Fibroblast of skin of right biceps (primary cell): Measurements from ENCODE around the gene MS4A2.
"Not testable (repeated sequence)": the region's sequence is repeated elsewhere in the genome, so short reads cannot be mapped to it uniquely, and the experiment has no call there.

Experiments used
- DNase-seq: peaks from one replicate; pipeline ENCODE4 v3.0.0-alpha.2; 2013

The MS4A2 gene

DNA sequence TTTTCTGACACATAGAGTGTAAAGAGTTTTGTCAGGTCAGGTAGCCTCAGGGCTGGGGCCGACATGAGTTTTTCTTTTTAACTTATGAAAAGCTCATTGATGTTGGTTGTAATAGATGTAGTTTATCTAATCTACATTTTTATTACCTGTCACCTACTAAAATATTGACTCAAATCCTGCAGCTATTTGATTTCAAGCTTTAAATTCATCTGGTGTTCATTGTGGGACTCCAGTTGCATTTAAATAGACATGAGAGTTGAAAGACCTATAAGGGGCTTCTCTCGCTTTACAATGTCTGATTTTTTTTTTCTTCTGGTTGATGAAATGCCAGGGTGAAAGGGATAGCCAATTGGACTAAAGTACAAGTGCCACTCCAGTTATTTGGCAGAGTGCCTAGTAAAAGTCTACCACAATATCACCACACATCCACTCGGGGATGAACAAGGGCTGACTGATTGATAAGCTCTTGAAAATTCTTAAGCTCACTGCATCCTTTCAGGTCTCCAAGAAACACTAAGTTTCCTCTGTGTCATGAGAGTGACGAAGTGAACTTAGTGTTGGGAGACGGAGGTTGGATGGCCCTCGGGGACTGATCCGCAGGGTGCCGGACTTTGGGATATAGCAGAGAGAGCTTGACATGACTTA is 16.1 kb downstream of the MS4A2 start:
- DNase-seq, result not testable (repeated sequence)

DNA sequence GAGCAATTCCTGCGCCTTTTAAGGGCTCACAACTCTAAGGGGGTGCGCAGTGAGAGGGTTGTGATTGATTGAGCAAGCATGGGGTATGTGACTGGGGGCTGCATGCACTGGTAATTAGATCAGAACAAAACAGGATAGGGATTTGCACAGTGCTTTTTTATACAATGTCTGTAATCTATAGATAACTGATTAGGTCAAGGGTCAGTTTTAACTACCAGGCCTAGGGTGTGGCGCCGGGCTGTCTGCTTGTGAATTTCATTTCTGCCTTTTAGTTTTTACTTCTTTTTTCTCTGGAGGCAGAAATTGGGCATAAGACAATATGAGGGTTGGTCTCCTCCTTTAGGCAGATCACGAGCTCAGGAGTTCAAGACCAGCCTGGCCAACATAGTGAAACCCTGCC is 20.2 kb downstream of the MS4A2 start:
- not testable (repeated sequence) for DNase-seq

DNA sequence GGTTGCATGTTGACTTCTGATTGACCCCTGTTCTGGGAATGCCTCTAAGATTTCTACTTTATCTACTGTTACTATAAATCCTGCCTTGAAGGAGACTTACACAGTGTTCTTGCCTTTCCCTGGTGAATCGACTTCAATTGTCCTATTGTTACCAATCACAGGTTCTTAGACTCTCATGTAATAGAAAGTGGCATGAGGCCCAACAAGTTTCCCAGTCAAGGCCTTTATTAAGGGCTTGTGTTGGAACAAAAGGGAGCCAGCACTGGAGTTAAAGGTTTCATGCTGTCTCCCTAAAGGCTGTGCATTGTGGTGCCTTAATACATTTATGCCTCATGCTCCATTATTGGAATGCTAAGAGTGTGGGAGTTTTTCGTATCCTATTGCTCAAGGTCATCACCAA is 23.3 kb downstream of the MS4A2 start:
- DNase-seq, result no peak

DNA sequence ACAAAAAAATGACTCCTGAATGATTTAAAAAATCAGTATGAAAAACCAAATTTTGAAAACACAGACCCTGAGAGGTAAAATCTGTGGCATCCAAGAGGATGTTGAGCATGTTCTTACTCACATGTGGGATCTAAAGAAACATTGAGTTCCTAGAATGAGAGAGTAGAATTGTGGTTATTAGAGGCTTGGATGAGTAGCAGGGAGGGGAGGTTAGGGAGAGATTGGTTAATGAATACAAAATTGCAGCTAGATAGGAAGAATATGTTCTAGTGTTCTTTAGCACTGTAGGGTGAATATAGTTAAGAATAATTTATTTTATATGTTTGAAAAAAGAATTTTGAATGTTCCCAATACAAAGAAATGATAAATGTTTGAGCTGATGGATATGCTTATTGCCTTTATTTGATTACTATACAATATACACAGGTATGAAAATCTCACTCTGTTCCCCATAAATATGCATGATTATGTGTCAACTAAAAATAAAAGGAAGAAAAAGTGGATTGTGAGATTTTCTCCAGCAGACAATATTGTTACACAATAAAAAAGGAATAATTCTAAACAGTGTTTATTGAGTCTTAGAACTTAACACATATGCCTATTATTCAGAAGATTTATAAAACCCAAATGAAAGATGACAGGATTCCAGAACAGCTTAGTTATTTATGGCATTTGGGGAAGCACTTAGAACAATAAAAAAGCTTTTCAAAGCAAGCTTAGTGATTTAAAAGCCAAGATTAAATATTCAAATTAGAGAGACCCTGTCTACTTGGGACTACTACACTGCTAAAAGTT is 28.7 kb downstream of the MS4A2 start:
- DNase-seq, result no peak

DNA sequence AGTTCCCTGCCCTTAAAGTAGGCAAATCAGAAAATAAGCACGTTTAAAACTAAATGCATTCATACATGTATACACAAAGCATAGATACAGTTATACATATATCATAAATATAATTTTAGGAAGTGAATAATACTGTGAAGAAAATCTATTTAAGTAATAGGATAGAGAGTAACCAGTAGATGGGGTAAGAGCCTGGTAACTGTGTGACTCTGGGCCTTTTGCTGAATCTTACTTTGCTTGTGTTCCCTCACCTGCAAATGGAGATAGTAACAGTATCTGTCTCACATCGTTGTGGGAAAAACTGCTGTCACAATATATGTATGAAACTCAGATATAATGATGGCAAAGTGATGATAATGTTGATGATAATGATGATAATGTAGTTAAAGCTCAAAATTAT is 29.9 kb downstream of the MS4A2 start:
- DNase-seq, result no peak

DNA sequence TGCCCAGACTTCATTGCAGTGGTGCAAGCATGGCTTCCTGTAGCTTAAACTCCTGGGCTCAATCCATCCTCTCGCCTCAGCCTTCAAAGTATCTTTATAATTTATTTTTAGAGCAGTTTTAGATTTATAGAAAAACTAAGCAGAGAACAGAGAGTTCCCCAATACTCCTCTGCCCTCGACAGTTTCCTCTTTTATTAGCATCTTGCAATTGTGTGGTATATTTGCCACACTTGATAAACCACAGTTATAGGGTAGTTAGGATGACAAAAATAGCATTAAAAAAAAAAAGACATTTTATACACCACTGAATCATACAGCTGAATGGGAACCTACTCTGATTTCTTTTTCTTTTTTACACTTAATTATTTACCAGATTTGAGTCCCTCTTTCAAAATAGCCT is 31.2 kb downstream of the MS4A2 start:
- DNase-seq, result no peak

DNA sequence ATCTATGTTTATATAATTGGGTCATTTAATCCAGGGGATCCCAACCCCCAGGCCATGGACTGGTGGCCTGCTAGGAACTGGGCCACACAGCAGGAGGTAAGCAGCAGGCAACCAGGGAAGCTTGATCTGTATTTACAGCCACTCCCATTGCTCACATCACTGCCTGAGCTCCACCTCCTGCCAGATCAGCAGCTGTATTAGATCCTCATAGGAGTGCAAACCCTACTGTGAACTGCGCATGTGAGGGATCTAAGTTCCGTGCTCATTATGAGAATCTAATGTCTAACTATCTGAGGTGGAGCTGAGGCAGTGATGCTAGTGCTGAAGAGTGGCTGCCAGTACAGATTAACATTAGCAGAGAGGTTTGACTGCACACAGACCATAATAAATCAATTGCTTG is 32.8 kb downstream of the MS4A2 start:
- DNase-seq, result no peak

DNA sequence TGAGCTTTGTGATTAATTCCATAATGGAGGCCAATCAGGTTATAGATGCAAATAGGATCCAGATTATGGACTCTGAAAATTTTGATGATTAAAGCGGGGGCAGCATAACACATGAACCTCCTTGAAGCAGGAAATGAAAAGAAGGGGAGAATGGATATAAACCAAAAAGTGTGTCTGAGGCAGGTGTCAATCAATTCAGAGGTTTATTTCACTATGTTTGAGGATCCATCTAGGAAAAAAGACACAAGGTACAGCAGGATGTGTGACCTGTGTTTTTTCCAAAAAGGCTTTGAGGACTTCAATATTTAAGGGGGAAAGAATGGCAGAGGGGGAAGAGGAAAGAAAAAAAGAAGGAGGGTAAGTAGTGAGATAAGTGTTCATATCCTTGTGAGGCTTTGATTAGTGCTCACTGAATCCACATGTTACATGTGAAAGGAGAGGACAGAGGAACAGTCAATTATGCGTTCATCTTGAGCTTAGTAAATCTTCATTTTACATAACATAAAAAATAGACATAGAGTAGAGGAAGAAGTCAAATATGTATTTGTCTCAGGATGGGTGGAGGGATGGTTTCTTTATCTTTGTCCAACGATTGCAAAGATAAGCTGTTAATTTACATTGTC is 34.1 kb downstream of the MS4A2 start:
- no peak for DNase-seq

DNA sequence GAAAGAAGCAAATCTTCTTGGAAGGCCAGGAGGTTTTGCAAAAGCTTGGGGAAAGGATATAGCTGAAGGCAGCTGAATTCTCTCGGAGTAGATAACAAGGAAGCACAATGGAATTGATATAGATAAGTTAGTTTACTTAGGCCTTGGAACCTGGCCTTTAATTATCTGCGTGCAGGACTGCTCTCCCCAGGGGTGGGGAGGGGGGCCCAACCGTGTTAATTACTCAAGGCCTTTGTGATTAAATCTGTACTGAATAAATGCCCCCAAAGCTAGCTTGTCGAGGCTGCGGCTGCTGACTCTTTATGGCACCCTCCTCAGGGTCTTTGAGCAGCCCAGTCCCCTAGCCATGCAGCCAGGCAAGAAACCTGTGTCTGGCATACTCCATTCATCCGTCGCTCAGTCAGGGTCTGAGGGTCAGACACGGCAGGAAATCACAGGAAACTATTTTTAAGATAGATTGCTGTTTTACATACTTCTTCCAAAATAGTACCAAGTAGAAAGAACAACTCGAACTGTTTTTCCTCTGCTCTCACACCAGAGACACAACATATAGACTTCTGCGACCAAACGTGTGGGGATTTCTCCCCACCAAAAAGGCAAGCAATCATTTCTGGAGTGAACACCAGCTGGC is 36.5 kb downstream of the MS4A2 start:
- DNase-seq, result no peak

DNA sequence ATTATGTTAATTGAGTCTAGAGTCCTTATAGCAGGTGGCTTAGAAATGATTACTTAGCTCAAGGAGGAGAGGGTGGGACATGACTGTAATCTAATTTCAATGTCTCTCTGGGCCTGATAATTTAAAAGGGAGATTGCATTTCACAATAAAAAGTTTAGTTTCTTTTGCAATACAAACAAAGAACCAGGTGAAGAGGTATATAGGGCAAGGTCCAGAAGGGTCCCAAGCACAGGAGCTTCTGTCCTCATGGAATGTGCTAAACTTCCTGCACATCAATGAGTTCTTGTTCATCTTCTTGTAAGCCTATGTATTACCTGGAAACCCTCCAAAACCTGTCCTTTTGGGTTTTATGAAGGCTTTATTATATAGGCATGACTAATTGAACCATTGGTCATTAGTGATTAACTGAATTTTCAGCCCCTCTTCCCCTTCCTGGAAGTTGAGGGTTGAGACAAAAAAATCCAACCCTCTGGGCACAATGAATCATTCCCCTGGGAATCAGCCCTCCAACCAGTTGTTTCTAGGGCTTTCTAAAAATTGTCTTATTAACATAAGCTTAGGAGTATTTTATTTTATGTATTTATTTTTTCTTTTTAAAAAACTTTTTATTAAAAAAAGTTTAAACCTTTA is 37.6 kb downstream of the MS4A2 start:
- no peak for DNase-seq

DNA sequence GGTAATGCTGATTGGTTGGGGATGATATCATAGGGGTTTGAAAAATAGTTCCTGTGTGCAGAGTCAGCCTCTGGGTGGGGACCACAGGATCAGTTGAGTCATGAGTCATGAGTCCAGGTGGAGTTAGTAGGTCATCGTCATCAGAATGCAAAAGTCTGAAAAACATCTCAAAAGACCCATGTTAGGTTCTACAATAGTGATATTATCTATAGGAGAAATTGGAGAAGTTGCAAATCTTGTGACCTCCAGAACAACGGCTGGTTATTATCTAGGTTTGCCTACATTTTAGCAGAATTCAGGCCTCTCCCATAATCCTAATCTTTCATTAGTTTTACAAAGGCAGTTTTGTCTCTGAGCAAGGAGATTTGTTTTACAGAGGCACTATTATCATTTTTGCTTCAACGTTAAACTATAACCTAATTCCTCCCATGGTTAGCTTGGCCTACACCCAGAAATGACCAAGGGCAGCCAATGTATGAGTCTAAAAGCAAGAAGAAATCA is 38.9 kb downstream of the MS4A2 start:
- no peak for DNase-seq

DNA sequence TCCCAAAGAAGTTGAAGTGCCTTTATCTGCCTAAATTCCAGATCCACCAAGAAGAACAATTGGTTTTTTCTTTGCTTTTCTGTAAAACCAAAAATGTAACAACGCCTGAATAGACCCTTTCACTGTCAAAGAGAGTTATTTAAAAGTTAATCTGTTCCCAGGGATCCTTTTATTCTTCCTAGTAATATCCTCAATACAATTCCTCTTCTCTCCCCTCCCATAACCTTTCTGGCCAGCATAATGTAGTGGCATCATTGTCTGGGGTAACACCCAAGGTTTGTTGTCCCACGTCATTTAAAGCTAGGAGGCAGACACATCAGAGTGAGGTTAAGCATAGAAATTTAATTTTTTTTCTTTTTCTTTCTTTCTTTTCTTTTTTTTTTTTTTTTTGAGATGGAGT is 39.9 kb downstream of the MS4A2 start:
- no peak for DNase-seq

DNA sequence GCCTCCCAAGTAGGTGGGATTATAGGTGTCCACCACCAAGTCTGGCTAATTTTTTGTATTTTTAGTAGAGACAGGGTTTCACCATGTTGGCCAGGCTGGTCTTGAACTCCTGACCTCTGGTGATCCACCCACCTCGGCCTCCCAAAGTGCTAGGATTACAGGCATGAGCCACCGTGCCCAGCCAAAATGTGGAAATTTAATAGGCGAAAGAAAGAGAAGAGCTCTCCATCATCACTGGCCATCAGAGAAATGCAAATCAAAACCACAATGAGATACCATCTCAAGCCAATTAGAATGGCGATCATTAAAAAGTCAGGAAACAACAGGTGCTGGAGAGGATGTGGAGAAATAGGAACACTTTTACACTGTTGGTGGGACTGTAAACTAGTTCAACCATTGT is 40.4 kb downstream of the MS4A2 start:
- not testable (repeated sequence) for DNase-seq

DNA sequence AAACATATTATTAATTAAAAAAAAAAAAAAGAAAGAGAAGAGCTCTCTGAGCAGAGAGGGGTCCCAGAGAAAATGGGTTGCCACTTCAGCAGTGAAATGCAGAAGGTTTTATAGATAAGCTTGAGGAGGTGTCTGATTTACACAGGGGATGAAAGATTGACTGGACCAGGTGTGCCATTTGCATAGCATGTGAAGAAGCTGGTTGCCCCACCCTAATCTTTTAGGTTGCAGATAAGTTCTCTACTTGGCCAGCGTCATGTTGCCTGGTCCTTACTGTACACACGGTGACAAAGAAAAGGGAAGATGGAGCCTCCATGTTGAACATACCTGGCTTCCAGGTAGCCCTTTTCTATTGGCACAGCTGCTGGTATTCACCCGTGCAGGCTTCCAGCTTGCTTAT is 41.4 kb downstream of the MS4A2 start:
- DNase-seq, result no peak

DNA sequence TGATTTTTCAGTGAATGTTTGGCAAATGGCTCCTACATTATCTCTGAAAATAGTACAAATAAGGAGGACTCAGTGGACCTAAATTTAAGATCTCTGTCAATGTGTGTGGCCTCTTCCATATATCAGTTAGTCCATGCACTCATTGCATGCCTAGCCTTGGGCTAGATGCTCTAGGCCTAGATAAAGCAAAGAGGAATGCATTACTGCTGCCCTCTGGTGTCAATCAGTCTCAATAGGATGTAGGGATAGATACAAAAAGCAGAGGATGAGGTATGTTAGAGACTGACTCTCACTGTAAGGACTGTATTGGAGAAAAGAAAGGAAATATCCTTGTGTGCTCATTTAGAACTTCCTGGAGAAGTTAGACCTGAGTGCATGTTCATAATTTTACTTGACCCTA is 42.0 kb downstream of the MS4A2 start:
- DNase-seq, result no peak

DNA sequence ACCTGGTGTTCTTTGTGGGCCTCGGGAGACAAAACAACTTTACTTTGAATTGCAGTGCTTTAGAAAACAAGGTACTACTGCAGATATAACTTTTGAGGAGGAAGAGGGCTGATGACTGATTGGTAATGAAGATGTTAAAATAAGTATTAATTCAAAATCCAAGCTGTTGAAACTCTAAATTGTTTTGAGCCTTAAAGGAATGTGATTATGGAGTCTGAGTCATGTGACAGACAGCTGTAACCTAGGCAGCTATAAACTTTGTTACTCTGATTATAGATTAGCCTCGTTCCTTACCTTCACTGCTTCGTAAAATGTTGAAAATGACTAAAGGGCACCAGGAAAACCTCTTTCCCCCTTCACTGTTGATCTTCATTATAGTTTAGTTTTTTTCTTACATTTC is 43.4 kb downstream of the MS4A2 start:
- no peak for DNase-seq

DNA sequence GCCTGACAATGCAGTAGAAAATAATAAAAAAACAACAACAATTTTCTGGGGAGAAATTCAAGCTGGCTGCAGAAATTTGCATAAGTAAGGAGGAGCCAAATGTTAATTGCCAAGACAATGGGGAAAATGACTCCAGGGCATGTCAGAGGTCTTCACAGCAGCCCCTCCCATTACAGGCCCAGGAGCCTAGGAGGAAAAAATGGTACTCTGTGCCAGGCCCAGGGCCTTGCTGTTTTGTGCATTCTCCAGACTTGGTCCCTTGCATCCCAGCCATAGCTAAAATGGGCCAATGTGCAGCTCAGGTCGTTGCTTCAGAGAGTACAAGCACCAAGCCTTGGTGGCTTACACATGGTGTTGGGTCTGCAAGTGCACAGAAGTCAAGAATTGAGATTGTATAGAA is 45.5 kb downstream of the MS4A2 start:
- no peak for DNase-seq

DNA sequence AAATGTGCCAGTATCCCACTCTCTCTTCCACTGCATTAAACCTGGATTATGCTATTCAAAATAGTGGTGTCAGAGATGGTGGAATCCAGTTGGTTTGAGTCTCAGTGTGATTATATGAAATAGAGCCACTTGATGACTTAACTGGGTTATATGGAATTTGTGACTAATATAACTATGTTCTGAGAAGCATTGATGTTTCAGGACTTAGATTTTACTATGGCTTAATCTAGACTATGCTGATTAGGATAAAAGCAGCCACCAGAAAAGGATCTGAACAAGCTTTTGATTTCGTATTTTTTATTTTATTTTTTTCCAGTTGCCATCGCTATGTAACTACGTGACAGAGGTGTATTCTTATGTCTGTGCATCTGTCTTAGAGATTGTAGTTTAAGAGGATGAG is 55.3 kb downstream of the MS4A2 start:
- DNase-seq, result no peak

DNA sequence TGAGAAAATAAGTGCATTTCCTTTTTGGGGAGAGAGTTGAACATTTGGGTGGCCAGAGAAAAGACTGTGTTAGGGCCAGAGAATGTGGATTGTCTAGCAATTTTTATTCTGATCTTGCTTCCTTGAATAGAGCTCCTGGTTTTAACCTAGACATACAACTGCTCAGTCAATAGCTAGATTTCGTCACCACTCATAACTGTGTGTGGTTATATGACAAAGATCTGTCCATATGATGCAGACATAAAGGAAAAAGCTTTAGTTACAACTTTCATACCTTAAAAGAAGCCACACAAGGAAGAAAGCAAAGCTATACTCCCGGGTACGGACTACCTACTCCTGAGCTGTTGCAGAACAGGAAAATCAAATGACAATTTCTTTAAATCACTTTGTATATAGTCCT is 57.2 kb downstream of the MS4A2 start:
- no peak for DNase-seq
